ENCODE results near the gene SLC22A23. TPM values are rescaled to one million over a fixed set of nuclear protein-coding genes. Genes with fewer than 3 reads are reported as not detected.

The SLC22A23 gene
- total RNA-seq, 2 donors from 2014 or later: 85.7 to 89.5 TPM

DNA sequence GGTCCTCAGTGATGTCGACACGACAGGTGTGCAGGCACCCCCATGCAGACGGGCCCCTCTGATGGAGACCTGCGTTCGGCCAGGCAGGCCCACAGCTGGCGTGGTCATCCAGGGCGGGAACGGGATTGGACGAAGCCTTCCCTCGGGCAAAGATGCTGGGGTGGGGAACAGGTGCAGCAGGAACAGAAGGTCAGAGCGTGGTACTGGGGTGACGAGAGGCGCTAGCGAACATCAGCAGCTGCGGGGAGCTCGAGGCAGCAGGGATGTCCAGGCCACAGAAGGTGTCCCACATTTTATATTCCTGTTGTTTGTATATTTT is 96.2 kb downstream of the SLC22A23 start:
- H3K9me3 ChIP-seq: no peaks in the 10 kb centered on the region
- H3K27me3 ChIP-seq: no peaks in the 10 kb centered on the region
- no peak overlapping the region for H3K27ac ChIP-seq
- intact Hi-C loops (cut with DNase I): no loop called here
- H3K9ac ChIP-seq (ENCODE audit: low read depth in 2 of 2, low read length in 2 of 2): no peak overlapping the region
- TF ChIP-seq CTCF (IDR thresholded peaks at IDR 0.05): no peak
- H3K4me1 ChIP-seq: peaks cover 16% of the 10 kb centered on the region
- no peak for DNase-seq
- no peaks in the 10 kb centered on the region for H3K36me3 ChIP-seq
- no peak overlapping the region for H3K4me3 ChIP-seq

DNA sequence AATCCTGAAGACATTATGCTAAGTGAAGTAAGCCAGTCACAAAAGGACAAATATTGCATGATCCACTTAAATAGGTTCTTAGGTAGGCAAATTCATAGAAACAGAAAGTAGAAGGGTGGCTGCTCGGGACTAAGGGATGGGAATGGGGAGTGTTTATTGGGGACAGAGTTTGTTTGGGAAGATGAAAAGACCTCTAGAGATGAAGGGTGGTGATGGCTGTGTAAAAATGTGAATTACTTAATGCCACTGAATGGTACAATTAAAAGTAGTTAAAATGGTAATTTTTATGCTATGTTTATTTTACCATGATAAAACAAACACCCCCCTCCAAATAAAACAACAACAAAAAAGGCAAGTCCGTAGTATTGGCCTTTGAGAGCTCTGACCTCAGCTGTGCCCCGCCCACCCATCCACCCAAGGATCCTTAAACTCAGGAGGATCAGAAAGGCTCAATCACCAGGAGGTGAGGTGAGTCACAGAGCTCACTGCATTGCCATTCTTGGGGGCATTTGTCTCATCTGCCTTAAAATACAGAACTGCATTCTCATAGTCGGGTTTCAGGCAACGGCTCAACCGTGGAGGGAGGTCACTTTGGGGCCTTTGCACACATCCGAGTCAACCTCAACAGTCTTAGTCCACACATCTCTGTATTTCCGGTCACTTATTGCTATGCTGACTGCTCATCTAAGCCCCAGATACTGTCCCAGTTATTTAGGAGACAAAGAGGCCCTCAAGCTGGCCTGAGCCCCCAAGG is 96.7 kb downstream of the SLC22A23 start:
- no peak overlapping the region for H3K4me3 ChIP-seq
- H3K9ac ChIP-seq (ENCODE audit: low read depth in 2 of 2, low read length in 2 of 2): no peak overlapping the region
- no peaks in the 10 kb centered on the region for H3K27me3 ChIP-seq
- intact Hi-C loops (cut with DNase I): no loop called here
- no peak overlapping the region for H3K27ac ChIP-seq
- TF ChIP-seq CTCF (IDR thresholded peaks at IDR 0.05): no peak
- H3K4me1 ChIP-seq: peaks cover 20% of the 10 kb centered on the region
- no peaks in the 10 kb centered on the region for H3K9me3 ChIP-seq
- no peaks in the 10 kb centered on the region for H3K36me3 ChIP-seq
- peak; percentile 68 for DNase-seq

DNA sequence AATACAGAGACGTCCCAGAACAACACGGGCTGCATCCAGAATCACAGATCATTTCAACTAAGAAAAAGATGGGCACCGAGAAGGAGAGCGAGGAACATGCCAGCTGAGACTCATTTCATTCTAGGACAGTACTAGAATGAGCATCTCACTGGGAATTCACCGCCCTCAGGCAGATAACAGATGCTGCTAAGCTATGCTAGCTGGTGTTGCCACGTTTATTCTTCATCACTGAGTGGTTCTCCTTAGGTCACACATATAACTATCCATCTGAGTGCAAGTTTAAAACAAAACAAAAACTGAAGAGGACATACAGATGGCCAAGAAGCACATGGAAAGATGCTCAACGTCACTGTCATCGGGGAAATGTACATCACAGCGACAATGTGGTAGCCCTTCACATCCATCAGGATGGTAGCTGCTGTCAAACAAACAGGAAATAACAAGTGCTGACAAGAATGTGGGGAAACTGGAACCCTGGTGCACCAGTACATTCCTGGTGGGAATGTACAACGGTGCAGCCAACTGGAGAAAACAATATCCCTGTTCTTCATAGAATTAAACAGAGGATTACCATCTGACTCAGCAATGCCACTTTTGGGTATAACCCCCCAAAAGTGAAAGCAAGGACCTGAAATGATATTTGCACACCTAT is 97.6 kb downstream of the SLC22A23 start:
- H3K27ac ChIP-seq: no peak overlapping the region
- H3K4me1 ChIP-seq: peaks cover 20% of the 10 kb centered on the region
- no peak for DNase-seq
- no peak overlapping the region for H3K9ac ChIP-seq (ENCODE audit: low read depth in 2 of 2, low read length in 2 of 2)
- no peak for TF ChIP-seq CTCF (IDR thresholded peaks at IDR 0.05)
- no peaks in the 10 kb centered on the region for H3K27me3 ChIP-seq
- no peaks in the 10 kb centered on the region for H3K36me3 ChIP-seq
- intact Hi-C loops (cut with DNase I): no loop called here
- H3K9me3 ChIP-seq: no peaks in the 10 kb centered on the region
- H3K4me3 ChIP-seq: no peak overlapping the region

GRCh38 chr6:3358413-3359100 is 98.3 kb downstream of the SLC22A23 start:
- H3K9ac ChIP-seq (ENCODE audit: low read depth in 2 of 2, low read length in 2 of 2): no peak overlapping the region
- no peak for DNase-seq
- no peak overlapping the region for H3K4me3 ChIP-seq
- H3K9me3 ChIP-seq: no peaks in the 10 kb centered on the region
- no peaks in the 10 kb centered on the region for H3K36me3 ChIP-seq
- peaks cover 14% of the 10 kb centered on the region for H3K4me1 ChIP-seq
- no peak overlapping the region for H3K27ac ChIP-seq
- intact Hi-C loops (cut with DNase I): no loop called here
- H3K27me3 ChIP-seq: no peaks in the 10 kb centered on the region
- no peak for TF ChIP-seq CTCF (IDR thresholded peaks at IDR 0.05)

DNA sequence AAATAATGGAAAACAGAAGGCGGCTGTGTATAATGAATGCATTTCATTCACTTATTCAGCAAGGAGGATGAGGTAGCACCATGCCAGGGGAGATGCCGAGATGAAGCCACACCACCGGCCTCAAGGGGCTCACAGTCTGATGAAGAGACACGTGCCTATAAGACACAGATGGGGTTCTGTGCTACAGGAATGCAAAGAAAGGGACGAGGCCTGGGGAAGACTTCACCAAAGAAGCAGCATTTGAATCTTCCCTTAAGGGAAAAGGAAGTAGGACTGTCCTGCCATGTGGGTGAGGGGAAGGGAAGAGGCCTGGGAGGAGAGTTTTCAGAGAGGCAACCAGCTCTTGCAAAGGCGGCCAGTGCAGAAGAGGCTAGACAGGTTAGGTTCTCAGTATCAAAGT is 99.2 kb downstream of the SLC22A23 start:
- Histone ChIP-seq H3K36me3 (no peaks in the 10 kb centered on the region), H3K9ac (ENCODE audit: low read depth in 2 of 2, low read length in 2 of 2) (peak overlapping the region in 1 of 2 donors; percentile 56), H3K27ac (peak overlapping the region; percentile 77), H3K4me3 (no peak overlapping the region), H3K9me3 (no peaks in the 10 kb centered on the region), H3K4me1 (peaks cover 13% of the 10 kb centered on the region), H3K27me3 (no peaks in the 10 kb centered on the region)
- DNase-seq: no peak
- no peak for TF ChIP-seq CTCF (IDR thresholded peaks at IDR 0.05)
- intact Hi-C loops (cut with DNase I): no loop called here

Measured in colonic mucosa (tissue), 4 donors.